Islet of Langerhans (tissue), 1 donor: ENCODE data around the gene NENF.

ENCODE experiments used
- FAIRE-seq: peaks from one replicate; lab custom pipeline; 2011; peaks lifted over from hg19 to GRCh38; lab: Jason Lieb, UNC

Gene NENF

GRCh38 chr1:212482006-212482636 is 49.4 kb downstream of the NENF start:
- FAIRE-seq: no peak

GRCh38 chr1:212482637-212483441 is 50.1 kb downstream of the NENF start:
- FAIRE-seq: no peak

GRCh38 chr1:212484701-212485570 is 52.2 kb downstream of the NENF start:
- no peak for FAIRE-seq

GRCh38 chr1:212485571-212485912 is 52.8 kb downstream of the NENF start:
- FAIRE-seq: no peak

- no peak for FAIRE-seq
Observed at GRCh38 chr1:212485913-212486618, 53.3 kb downstream of the NENF start.

- no peak for FAIRE-seq
Observed at GRCh38 chr1:212486619-212486975, 53.9 kb downstream of the NENF start.

- no peak for FAIRE-seq
Observed at GRCh38 chr1:212487286-212487685, 54.6 kb downstream of the NENF start.

GRCh38 chr1:212487774-212488435 is 55.2 kb downstream of the NENF start:
- no peak for FAIRE-seq

GRCh38 chr1:212488436-212489283 is 55.9 kb downstream of the NENF start:
- FAIRE-seq: no peak

- FAIRE-seq: no peak
Observed at GRCh38 chr1:212489284-212489859, 56.7 kb downstream of the NENF start.

- FAIRE-seq: no peak
Observed at GRCh38 chr1:212490276-212490675, 57.6 kb downstream of the NENF start.

GRCh38 chr1:212491454-212491853 is 58.7 kb downstream of the NENF start:
- FAIRE-seq: no peak
